PC-3 (cell line): ENCODE measurements around the gene PAH. TPM values are rescaled to one million over a fixed set of nuclear protein-coding genes. Genes with fewer than 3 reads are reported as not detected.

Experiments used
- ATAC-seq: fragments of 200-7000 bp; cut with Tn5 transposase; 2 replicates; pipeline ENCODE4 v1.9.1; 2020; ENCODE audit warnings: mild to moderate bottlenecking, moderate library complexity
- BruUV-seq: library from RNA; stranded (reverse); fragments of 400-500 nt; replicated peaks from 2 replicates; lab custom pipeline; 2021; lab: Mats Ljungman, UMichigan
- CTCF ChIA-PET: fragments of 300-600 bp; sonication (Branson Sonifier 250); formaldehyde crosslinking; loops from one replicate; lab custom pipeline; 2022; ENCODE audit warnings: antibody characterized with exemption; lab: Charles Lee
- POLR2A ChIA-PET: fragments of 300-600 bp; sonication (Branson Sonifier 250); formaldehyde crosslinking; loops from one replicate; lab custom pipeline; 2022; ENCODE audit warnings: antibody characterized with exemption; ENCODE audit not compliant: unreplicated experiment; lab: Charles Lee
- DNase-seq: peaks from one replicate; pipeline ENCODE4 v3.0.0-alpha.2; 2015
- H2AFZ ChIP-seq: fragments of 300-600 bp; sonication (generic); 2 replicates; pipeline ENCODE4 v1.6.0; 2016; ENCODE audit warnings: antibody characterized with exemption, low read length
- H3F3A ChIP-seq: fragments of 300-600 bp; sonication (generic); one replicate; pipeline ENCODE4 v1.6.0; 2017; ENCODE audit warnings: antibody characterized with exemption, low read length, control low read depth, mild to moderate bottlenecking; ENCODE audit not compliant: unreplicated experiment
- H3K27ac ChIP-seq: fragments of 300-600 bp; sonication (generic); 2 replicates; pipeline ENCODE4 v1.5.1; 2016; ENCODE audit warnings: mild to moderate bottlenecking, low read length
- H3K27me3 ChIP-seq: fragments of 300-600 bp; sonication (generic); 2 replicates; pipeline ENCODE4 v1.6.1; 2016; ENCODE audit warnings: low read length, mixed read lengths
- H3K36me3 ChIP-seq: fragments of 300-600 bp; sonication (generic); 2 replicates; pipeline ENCODE4 v1.6.1; 2016; ENCODE audit warnings: low read depth, mixed run types, low read length, mixed read lengths
- H3K4me1 ChIP-seq: fragments of 300-600 bp; sonication (generic); 2 replicates; pipeline ENCODE4 v1.5.1; 2016; ENCODE audit warnings: low read length; ENCODE audit not compliant: insufficient read depth
- H3K4me2 ChIP-seq: fragments of 300-600 bp; sonication (generic); 2 replicates; pipeline ENCODE4 v1.6.0; 2016; ENCODE audit warnings: low read length
- H3K4me3 ChIP-seq: fragments of 300-600 bp; sonication (generic); 2 replicates; pipeline ENCODE4 v1.5.1; 2016; ENCODE audit warnings: mild to moderate bottlenecking, low read length, mixed read lengths
- H3K79me2 ChIP-seq: fragments of 300-600 bp; sonication (generic); 2 replicates; pipeline ENCODE4 v1.6.1; 2017; ENCODE audit warnings: low read length, mixed read lengths
- H3K9ac ChIP-seq: fragments of 300-600 bp; sonication (generic); 2 replicates; pipeline ENCODE4 v1.6.0; 2016; ENCODE audit warnings: mild to moderate bottlenecking, low read length
- H3K9me2 ChIP-seq: fragments of 300-600 bp; sonication (generic); replicated peaks from 2 replicates; pipeline ENCODE4 v1.6.1; 2016; ENCODE audit warnings: mixed run types, low read length, mixed read lengths
- H3K9me3 ChIP-seq: fragments of 300-600 bp; sonication (generic); 2 replicates; pipeline ENCODE4 v1.6.1; 2016; ENCODE audit warnings: low read length, mixed read lengths
- H4K20me1 ChIP-seq: fragments of 300-600 bp; sonication (generic); 2 replicates; pipeline ENCODE4 v1.6.1; 2016; ENCODE audit warnings: low read length, mixed read lengths
- EZH2 ChIP-seq: fragments of 300-600 bp; sonication (generic); IDR thresholded peaks from one replicate; pipeline ENCODE4 v1.6.1; 2017; ENCODE audit warnings: antibody characterized with exemption, mild to moderate bottlenecking, low read length; ENCODE audit not compliant: unreplicated experiment
- EZH2phosphoT487 ChIP-seq: fragments of 300-600 bp; sonication (generic); IDR thresholded peaks from 2 replicates; pipeline ENCODE4 v1.6.1; 2018; ENCODE audit warnings: mild to moderate bottlenecking, antibody characterized with exemption, low read length, borderline replicate concordance
- intact Hi-C: fragments of 100-400 bp; cut with micrococcal nuclease; formaldehyde crosslinking; loops from 2 replicates; pipeline ENCODE4 v1.9.0; 2023
- total RNA-seq: library from RNA; depleted of rRNA; stranded (reverse); fragments of >200 nt; gene quantifications from 2 replicates; pipeline ENCODE4 v1.2.3, GENCODE V29; 2014
- TF ChIP-seq, protein P1 (sequence below): fragments of 300-600 bp; sonication (generic); conservative IDR thresholded peaks from 2 replicates; pipeline ENCODE4 v1.5.1; 2017; ENCODE audit warnings: antibody characterized with exemption, low read depth, mild to moderate bottlenecking, low read length

PAH gene
- total RNA-seq, 1 experiment from 2014 or later = not detected

DNA sequence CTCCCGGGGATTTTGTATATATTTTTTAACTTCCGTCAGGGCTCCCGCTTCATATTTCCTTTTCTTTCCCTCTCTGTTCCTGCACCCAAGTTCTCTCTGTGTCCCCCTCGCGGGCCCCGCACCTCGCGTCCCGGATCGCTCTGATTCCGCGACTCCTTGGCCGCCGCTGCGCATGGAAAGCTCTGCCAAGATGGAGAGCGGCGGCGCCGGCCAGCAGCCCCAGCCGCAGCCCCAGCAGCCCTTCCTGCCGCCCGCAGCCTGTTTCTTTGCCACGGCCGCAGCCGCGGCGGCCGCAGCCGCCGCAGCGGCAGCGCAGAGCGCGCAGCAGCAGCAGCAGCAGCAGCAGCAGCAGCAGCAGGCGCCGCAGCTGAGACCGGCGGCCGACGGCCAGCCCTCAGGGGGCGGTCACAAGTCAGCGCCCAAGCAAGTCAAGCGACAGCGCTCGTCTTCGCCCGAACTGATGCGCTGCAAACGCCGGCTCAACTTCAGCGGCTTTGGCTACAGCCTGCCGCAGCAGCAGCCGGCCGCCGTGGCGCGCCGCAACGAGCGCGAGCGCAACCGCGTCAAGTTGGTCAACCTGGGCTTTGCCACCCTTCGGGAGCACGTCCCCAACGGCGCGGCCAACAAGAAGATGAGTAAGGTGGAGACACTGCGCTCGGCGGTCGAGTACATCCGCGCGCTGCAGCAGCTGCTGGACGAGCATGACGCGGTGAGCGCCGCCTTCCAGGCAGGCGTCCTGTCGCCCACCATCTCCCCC, 41.2 kb upstream of the PAH start:
- H4K20me1 ChIP-seq = no peaks in the 10 kb centered on the region
- H3K27me3 ChIP-seq = peaks cover 91% of the 10 kb centered on the region
- H3K9ac ChIP-seq = no peak overlapping the region
- no peaks in the 10 kb centered on the region for H3K36me3 ChIP-seq
- no peaks in the 10 kb centered on the region for H3K9me2 ChIP-seq
- peak overlapping the region; percentile 70 for H3K4me2 ChIP-seq
- no peak overlapping the region for H3K27ac ChIP-seq
- ChIA-PET CTCF (no interaction called here), POLR2A (no interaction called here)
- intact Hi-C loops = no loop called here
- TF ChIP-seq EZH2phosphoT487 (peak; percentile 3; the same call in 1 of the 2 replicates), EZH2 (peak; percentile 73)
- TF ChIP-seq, protein P1, sequence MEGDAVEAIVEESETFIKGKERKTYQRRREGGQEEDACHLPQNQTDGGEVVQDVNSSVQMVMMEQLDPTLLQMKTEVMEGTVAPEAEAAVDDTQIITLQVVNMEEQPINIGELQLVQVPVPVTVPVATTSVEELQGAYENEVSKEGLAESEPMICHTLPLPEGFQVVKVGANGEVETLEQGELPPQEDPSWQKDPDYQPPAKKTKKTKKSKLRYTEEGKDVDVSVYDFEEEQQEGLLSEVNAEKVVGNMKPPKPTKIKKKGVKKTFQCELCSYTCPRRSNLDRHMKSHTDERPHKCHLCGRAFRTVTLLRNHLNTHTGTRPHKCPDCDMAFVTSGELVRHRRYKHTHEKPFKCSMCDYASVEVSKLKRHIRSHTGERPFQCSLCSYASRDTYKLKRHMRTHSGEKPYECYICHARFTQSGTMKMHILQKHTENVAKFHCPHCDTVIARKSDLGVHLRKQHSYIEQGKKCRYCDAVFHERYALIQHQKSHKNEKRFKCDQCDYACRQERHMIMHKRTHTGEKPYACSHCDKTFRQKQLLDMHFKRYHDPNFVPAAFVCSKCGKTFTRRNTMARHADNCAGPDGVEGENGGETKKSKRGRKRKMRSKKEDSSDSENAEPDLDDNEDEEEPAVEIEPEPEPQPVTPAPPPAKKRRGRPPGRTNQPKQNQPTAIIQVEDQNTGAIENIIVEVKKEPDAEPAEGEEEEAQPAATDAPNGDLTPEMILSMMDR = no peak
- no peaks in the 10 kb centered on the region for H3K79me2 ChIP-seq
- DNase-seq (no peak), ATAC-seq (peak; percentile 42)
- no peaks in the 10 kb centered on the region for H3F3A ChIP-seq
- H3K4me3 ChIP-seq = peak overlapping the region; percentile 53
- H3K4me1 ChIP-seq = no peaks in the 10 kb centered on the region
- no peaks in the 10 kb centered on the region for H3K9me3 ChIP-seq
- BruUV-seq = no TSS peak
- peak overlapping the region; percentile 61; the same call in 1 of the 2 replicates for H2AFZ ChIP-seq

DNA sequence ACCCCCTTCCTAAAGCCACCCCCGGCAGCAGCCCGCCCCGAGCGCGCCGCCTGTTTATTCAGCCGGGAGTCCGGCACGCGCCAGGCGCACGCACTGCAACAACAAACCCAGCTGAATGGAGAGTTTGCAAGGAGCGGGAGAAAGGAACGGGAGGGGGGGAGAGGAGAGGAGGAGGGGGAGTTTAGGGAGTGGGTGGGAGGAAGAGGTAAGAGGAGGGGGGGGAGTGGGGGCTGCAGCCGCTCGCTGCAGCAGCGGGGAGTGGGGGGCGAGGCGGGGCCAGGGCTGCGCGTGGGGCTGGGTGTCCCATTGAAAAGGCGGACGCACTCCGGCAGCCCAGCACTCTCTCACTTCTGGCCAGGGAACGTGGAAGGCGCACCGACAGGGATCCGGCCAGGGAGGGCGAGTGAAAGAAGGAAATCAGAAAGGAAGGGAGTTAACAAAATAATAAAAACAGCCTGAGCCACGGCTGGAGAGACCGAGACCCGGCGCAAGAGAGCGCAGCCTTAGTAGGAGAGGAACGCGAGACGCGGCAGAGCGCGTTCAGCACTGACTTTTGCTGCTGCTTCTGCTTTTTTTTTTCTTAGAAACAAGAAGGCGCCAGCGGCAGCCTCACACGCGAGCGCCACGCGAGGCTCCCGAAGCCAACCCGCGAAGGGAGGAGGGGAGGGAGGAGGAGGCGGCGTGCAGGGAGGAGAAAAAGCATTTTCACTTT, 40.5 kb upstream of the PAH start, which contains the start of gene ASCL1:
Gene ASCL1, plus strand, starts transcription at position 336 of the 712 bp plus-strand sequence. CDS start 571 bp downstream, outside the sequence.
- DNase-seq = no peak
- POLR2A ChIA-PET = no interaction called here
- H3K9me2 ChIP-seq = no peaks in the 10 kb centered on the region
- CTCF ChIA-PET = no interaction called here
- H3K79me2 ChIP-seq = no peaks in the 10 kb centered on the region
- H3K36me3 ChIP-seq = no peaks in the 10 kb centered on the region
- no peaks in the 10 kb centered on the region for H3F3A ChIP-seq
- H3K9ac ChIP-seq = no peak within 1 kb of the TSS
- peak within 1 kb of the TSS; percentile 61 for H2AFZ ChIP-seq
- intact Hi-C loops = no loop called here
- H3K4me1 ChIP-seq = no peaks in the 10 kb centered on the region
- H3K27ac ChIP-seq = no peak within 1 kb of the TSS
- TF ChIP-seq EZH2 (no peak), EZH2phosphoT487 (no peak)
- TF ChIP-seq, protein P1 = no peak
- no TSS peak for BruUV-seq
- peak; percentile 22 for ATAC-seq
- peak within 1 kb of the TSS; percentile 70 for H3K4me2 ChIP-seq
- no peaks in the 10 kb centered on the region for H4K20me1 ChIP-seq
- no peaks in the 10 kb centered on the region for H3K9me3 ChIP-seq
- peaks cover 84% of the 10 kb centered on the region for H3K27me3 ChIP-seq
- H3K4me3 ChIP-seq = peak within 1 kb of the TSS; percentile 53
